GM21576 (cell line): Measurements from ENCODE around the gene PLD5.
"Not testable (repeated sequence)": the region's sequence is repeated elsewhere in the genome, so short reads cannot be mapped to it uniquely, and the experiment has no call there.

Experiments
- ATAC-seq: cut with Tn5 transposase; IDR thresholded peaks from one replicate; pipeline ENCODE4 v1.9.1; 2021; ENCODE audit warnings: mild to moderate bottlenecking, moderate library complexity; ENCODE audit not compliant: unreplicated experiment

Gene PLD5

DNA sequence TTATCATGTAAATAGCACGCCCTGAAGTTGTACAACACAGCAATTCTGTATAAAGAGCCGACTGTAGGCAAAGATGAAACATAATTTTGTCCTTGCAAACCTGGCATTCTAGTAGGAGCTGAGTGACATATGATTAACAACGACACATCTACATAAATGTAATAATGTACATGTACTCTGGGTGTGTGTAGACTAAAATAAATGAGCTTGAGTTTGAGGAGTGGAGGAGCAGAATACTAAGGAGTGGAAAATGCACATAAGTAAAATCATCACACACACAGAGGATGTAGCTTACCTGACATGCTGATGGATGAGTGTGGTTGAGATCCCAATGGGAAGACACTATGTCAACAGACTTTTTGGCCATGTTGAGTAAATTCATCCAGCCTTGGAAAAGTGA lies 236.4 kb downstream of the PLD5 start:
- ATAC-seq: not testable (repeated sequence)

DNA sequence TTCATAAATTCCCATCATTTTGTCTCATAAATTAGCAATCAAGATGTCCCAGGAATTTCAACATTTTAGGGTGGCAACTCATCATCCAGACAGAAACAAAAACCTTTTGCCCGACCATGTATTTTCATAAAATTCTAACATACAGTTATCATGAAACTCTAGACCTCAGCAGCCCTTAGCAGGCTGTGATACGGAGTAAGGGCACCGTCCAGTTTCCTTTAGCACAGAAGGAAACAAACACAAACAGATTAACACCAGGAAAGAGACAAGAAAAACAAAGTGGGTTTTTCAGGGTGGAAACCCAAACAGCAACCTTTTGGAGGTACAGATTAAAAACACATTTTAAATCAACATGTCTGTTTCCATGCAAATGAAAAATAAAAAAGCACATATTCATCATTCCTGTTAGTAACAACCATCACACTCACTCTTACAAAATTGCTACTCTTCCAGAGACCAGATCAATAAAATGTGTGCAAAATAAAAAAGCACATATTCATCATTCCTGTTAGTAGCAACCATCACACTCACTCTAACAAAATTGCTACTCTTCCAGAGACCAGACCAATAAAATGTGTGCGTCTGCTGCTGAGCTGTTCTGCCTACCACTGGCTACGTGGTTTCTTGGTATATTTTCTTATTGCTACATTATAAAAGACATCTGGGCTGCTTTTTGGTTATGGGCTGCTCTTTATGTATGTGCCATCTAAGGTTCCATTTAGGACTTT lies 241.6 kb downstream of the PLD5 start:
- ATAC-seq: not testable (repeated sequence)

DNA sequence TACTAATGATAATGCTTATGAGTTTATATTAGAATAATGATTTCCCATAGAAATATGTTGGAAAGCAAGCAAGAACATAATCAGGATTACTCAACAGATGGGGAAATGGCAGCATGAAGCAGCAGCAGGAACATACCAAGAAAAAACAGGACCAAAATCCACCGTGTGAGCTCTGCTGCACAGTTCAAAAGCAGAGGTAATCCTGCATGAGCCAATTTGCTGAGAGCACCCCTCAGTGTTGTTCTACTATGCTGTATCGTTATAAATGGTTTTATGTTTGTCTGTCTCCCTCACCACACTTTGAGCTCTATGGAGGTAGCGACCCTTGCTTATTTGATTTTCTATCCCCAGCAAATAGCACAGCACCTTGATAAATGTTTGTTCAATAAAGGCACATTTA lies 246.1 kb downstream of the PLD5 start:
- not testable (repeated sequence) for ATAC-seq

DNA sequence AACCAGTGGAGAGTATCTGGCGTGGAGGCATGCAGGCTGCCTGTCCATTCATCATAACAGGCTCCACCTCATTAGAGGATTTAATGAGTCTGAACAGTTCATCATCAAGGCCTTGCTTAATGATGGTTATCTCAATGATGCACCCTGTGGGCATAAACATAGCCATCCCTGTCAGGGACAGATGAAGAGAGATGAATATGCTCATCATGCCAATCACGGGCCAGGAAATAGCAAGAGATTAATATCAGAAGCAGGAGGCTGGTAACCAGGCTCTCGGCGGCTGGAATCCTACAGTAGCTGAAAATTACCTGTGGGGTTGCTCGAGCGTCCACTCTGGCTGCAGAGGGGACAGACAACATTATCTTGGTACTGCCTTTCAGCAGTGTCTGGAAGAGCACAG lies 247.7 kb downstream of the PLD5 start:
- not testable (repeated sequence) for ATAC-seq

DNA sequence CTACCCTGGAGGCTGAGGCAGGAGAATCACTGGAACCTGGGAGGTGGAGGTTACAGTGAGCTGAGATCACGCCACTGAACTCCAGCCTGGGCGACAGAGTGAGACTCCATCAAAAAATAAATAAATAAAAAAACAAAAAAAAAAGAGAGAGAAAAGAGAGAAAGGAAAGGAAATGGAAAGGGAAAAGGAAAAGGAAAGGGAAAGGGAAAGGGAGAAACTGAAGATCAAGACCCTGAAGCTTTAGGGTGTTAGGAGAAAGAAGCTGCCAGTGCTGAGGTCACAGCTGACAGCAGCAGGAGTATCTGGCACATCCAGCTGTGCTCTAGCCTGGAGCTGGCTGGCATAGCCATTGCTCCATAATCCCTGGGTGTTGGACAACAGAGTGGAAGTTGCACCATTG lies 257.5 kb downstream of the PLD5 start:
- not testable (repeated sequence) for ATAC-seq

DNA sequence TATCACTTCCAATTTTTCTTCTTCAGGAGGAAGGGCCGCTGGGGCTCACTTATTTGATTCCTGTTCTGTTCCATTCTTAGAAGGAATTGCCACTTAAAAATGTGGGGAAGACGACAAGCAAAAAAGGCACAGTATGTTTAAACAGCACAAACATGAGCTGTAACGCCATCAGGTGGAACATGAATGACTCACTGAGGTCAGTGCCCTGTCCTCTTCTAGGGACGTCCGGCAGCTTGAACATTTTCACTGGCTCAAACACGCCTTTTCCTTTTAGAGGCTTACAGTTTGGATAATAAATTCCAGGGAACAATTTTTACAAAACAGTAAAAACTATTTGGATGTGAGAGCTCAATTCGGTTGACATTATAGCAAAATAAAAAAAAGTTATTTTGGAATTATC lies 260.1 kb downstream of the PLD5 start:
- ATAC-seq: not testable (repeated sequence)

DNA sequence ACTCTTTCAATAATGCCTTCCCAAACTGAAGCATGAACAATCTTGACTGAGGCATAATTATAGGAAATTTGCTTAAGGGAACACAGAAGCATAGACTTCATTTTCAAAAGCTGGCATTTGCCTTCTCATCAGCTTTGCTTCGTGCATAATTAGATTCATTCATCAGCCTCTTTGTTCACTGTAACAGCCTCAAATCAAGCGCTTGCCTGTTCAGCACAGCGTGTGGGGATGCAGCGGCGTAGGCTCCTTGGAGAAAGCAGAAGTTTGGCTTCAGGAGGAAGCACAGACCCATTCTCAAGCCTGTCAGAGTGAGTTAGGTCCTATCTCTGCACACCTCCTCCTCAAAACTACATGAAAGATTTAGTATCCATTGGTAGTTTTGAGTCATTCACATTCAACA lies 279.2 kb downstream of the PLD5 start:
- ATAC-seq: no peak

DNA sequence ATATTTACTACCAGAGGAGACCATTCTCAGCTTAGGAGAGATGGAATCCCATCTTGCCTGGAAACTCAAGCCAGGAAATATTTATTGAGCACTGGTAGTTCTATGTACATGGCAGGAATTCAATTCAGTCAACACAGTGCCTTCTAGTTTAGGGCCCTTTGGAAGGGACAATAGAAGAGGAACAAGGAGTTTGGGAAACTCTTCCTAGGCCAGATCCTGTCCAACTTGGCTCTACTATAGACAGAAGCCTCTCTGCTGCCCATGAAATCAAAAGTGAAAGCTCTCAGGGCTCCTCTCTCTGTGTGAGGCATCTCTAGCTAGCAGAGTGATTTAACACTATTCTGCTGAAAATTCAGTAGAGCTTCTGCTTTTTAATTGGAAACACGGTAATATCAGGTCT lies 281.0 kb downstream of the PLD5 start:
- peak; percentile 93 for ATAC-seq

DNA sequence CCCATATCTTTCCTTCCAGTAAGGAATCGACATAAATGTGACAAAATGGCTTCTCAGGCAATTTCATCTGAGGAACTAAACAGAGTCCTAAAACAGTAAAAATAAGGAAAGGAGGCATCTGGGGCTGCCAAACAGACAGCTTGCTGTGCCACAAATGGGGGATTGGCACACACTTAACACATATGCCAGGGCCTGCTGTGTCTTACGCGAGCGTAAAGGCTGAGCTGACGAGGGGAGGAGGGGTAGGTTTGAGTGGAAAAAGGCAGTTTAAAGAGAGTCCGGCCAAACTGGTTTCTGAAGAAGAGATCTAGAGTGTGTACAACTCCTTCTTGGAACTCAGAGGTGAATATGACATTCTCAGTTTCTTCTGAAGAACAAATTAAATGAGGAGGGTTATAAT lies 281.5 kb downstream of the PLD5 start:
- ATAC-seq: peak; percentile 8

DNA sequence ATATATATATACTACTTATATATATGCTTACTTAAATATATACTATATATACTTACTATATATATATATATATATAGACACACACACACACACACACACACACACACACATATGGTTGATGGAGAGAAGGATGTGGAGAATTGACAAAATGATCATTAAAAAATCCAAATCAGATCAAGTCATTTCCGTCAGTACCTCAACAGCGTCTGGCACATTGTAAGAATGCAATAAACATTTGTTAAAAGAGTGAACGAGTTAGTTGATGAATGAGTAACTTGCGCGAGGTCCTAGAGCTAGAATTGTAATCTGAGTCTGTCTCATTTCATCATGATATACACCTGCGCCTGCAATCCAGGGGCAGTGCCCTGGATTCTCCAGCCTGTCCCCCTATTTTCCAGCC lies 282.6 kb downstream of the PLD5 start:
- no peak for ATAC-seq

DNA sequence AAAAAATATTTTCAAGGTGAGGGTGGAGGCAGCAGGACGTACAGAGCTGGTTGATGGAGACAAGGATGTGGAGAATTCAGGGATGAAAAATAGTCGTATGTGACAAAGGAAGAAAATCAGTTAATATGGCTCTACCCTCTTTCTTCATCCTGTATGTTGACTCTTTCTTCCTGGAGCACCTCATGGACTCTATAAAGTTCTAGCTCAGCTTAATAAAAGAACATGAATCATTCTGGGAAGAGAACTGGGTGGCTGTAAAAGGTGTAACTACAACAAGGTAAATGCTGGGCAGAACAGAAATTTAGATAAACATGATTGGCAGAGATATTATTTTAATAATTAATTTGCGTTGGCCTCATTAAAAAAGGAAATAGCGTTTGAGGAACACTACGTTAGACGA lies 283.8 kb downstream of the PLD5 start:
- no peak for ATAC-seq

DNA sequence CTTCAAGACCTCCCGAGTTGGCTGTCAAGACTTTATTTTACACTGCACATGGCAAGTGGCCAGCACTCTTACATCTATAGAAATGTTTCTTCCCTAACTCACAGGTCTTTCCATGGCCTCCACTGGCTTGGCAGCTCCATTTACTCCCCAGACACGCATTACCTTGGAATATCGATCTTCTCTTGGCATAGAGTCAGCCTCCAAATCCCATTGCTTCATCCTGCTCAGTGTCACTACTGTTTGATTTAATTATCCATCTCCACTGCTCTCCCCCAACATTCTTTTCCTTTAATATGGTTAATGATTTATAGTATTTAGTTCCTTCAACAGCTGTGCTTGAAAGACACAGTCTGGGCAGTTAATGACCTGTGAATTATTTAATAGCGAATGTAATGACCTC lies 284.4 kb downstream of the PLD5 start:
- no peak for ATAC-seq

DNA sequence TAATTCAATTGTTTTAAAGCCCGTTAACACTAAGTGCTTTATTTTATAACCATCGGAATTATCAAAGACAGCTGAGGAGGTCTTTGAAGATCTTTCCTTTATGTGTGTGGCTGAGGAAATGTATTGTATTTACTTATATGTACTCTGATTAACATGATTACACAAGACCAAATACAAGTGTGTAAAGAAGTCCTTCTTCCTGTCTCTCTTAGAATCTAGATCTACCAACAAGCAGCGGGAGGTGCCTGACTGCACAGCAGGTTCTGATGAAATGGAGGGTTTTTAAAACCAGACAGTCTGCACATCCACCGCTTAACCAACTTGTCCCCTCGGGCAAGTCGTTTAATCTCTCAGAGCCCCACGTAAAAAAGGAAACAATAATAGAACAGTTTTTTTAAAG lies 285.1 kb downstream of the PLD5 start:
- no peak for ATAC-seq

DNA sequence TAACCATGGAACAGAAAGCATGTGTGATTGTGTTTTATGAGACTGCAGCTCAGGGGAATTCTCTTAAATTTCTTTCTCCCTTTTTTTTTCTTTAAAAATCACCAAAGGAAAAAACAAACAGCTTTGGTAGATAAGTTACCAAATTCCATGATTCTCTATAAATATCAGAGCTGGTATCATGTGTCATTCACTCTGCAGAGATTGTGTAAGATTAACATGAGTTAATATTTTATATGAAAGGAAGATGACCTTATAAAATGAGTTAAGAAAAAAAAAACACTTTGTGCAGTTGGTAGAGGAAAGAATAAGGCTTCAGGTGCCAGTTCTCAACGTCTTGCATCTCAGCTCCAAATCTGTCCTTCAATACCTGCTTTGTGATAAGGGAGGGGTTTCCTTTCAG lies 287.4 kb downstream of the PLD5 start:
- ATAC-seq: no peak

DNA sequence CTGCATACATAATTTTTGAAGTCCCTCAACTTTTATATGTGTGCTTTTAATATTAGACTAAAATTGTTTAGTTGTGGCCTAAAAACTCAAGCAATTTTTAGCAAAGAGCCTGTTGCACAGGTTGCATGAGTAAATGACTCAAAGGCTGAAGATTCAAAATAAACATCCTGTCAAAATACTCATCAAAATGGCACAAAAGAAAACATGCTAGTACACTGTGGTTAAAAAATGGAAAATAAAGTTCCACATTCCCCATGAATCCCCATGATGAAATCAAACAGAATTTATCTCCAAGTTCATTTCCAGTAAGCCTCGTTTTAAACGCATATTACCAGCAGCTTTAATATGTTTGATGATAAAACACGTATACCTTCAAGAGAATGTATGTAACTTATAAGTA lies 295.5 kb downstream of the PLD5 start:
- no peak for ATAC-seq

DNA sequence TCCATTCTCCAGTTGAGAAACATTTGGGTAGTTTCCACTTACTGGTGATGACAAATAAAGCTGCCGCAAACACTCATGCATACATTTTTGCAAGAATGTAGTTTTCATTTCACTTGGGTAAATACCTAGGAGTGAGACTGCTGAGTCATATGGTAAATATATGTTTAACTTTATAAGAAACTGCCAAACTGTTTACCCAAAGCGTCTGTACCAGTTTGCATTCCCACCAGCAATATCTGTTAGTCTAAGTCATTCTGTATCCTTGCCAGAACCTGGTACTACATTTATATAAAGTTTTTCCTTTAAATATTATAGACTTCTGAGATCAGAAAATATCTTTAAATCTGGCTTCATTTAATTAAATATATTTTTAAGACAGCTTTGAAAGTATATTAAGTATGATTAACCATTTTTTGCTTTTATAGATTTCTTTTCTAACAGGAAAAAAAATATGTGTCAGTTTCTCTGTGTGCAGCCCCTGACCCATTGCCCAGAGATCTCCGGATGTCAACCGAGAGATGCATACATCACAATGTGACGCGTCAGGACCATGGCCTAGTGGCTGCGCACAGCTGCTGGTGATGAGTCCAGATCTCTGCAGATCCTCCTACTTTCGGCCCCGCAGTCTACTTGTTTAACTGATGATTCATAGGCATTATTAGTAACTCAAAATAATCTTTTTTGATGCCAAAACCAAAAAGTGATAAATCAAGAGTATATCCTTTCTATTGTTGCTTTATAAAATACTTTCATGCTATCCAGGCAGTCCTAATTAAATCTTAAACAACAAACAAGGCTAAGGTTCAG lies 298.5 kb downstream of the PLD5 start:
- no peak for ATAC-seq

DNA sequence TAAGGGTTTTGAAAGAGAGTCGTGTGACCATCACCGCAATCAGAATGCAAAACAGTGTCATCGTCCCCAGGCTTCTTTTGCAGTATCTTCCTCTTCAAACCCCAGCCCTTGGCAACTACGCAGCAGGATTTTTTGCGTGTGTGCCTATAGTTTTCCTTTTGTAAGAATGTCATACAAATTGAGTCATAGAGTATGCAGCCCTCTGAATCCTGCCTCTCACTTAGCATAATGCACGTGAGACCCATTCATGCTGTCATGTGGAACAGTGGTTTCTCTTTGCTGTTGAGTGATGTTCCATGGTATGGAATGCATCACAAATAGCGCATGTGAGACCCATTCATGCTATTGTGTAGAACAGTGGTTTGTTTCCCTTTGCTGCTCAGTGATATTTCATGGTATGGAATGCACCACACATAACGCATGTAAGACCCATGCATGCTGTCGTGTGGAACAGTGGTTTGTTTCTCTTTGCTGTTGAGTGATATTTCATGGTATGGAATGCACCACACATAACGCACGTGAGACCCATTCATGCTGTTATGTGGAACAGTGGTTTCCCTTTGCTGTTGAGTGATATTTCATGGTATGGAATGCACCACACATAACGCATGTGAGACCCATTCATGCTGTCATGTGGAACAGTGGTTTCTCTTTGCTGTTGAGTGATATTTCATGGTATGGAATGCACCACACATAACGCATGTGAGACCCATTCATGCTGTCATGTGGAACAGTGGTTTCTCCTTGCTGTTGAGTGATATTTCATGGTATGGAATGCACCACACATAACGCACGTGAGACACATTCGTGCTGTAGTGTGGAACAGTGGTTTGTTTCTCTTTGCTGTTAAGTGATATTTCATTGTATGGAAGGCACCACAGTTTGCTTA lies 299.4 kb downstream of the PLD5 start:
- ATAC-seq: not testable (repeated sequence)

DNA sequence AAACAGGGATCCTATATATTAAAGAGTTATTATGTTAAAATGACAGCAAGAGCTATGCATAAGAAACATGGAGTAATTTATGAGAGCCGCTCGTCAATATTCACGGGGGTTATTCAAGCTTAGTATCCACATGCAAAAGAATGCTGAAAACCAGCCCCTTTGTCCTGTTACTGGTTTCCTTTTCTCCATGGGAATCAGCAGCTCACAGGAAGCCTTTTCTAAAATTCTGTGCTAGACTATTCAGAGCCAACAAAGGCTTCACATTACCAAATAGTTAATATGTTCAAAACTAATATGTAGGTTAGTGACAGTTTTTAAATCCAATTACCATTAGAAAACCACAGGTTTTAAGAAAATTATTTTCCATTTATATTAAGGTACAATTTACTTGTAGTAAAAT lies 300.0 kb downstream of the PLD5 start:
- ATAC-seq: no peak

DNA sequence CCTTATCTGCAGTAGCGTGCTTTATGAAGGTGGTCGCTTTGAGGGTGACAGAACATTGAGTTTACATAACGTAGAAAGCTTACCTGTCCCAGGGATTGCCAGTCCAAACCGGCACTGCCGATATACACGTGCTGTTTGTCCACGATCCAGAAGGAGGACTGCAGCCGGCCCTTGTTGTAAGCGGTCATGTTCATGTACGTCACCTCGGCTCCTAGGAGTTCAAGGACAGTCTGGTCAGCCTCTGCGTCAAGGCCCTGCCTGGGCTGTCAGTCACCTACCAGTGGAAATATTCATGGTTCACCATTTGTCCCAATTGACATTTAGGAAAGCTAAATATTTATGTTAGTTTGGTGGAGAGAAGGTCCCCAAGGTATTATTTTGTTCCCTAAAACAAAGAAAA lies 304.6 kb downstream of the PLD5 start:
- no peak for ATAC-seq

DNA sequence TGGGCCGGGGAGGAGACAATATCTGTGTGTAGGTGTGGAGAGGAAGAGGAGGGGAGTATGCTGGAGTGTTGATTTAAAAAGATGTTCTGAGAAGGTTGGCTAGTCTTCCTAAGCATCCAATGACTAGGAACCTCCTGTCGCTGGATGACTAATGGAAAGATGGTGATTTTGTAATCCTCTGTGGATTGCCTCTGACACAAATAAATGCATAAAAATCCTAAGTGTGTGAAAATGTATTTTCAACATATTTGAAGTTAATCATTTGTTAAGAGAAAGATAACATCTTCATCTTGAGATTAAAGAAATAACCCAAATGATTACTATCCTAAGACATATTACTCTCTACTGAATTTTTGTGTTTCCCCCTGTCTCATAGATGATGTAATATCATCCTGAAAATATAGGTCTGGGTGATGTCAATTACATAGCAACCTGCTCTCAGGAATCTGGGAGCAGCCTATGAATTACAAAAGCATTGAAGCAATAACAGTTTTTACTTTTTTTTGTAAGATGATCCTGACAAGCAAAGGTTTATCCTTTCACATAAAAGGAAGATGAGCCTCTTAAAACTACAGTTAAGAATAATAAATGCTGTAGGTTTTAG lies 305.1 kb downstream of the PLD5 start:
- no peak for ATAC-seq

DNA sequence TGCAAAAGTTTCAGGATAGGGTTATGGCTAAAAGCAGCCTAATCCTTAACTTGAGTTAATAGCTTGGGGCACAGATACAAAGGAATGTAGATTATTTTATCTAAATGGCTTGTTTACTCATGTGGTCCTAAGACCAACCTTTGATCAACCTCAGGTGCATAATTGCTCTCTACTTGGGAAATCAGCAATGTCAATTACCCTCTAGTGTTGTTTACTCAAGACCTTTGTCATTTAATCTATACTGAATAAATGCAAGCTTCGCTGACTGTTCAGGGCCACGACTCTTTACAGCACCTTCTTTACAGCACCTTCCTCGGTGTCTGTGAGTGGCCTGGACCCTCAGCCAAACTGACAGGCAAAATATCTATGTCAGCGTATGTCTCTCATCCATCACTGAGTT lies 308.1 kb downstream of the PLD5 start:
- ATAC-seq: no peak
